ENCODE data around the gene IDH3B. TPM values are rescaled to one million over a fixed set of nuclear protein-coding genes. Genes with fewer than 3 reads are reported as not detected.
A peak's percentile ranks its signal among the peaks of the same experiment; 100 is the strongest.

IDH3B gene
- total and polyA plus RNA-seq, 2 of the 13 experiments (the other 11 are each of a cell fraction or from before 2014, with no cell fraction given), result 215 to 254 TPM

DNA sequence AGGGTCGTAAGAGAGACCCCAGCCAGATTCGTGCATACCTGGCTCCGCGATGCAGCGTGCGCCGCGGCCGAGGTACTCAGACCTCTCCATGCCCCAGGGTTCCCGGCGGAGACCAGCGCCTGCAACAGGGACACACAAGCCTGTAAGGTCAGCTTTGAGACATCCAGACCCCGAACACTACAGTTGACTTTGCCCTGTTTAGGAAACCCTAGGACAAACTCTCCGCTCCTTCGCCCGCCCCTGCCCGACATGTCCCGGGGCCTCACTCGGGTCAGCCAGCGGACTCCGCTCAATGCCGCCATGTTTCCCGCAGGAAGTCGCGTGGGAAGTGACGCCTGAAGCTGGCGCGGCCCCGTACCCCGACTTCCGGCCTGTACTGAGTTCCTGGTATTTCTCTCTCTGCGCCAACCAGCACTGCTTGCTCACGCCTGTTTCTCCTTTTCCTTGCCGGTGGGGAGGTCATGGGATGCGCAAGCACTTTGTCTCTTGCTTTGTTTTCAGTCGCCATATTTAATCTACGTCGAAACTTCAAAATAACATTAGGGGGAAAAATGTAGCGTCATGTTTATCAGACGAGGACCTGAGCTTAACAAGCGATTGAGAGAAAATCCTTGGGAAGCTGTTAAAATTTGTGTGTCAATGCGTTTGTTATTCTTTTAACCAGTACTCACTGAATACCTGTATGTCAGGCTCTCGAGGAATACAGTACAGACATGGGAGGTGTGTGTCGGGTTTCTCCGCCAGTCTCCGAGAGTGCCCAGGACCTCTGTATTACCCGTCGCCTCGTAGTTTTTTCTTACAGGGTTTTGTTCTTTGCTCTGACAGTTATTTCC lies at the start of gene IDH3B (continued):
- TF ChIP-seq ZNF747 (CRISPR knock-in tag; IDR thresholded peaks at IDR 0.05; ENCODE audit: borderline replicate concordance) (peak; percentile 82), CBX1 (IDR thresholded peaks at IDR 0.05; ENCODE audit: low read depth) (peak; percentile 96), ZBTB7A (CRISPR knock-in tag; IDR thresholded peaks at IDR 0.05) (peak; percentile 42; the same call in 1 of the 2 replicates), ZNF775 (CRISPR knock-in tag; IDR thresholded peaks at IDR 0.05; ENCODE audit: borderline replicate concordance) (no peak), ZNF501 (CRISPR knock-in tag; IDR thresholded peaks at IDR 0.05) (peak; percentile 98), AGO1 (IDR thresholded peaks at IDR 0.05; ENCODE audit: low read depth, low read length, poor library complexity, severe bottlenecking) (peak; percentile 39), ETV5 (CRISPR knock-in tag; IDR thresholded peaks at IDR 0.05; ENCODE audit: borderline replicate concordance) (peak; percentile 99), ZNF44 (CRISPR knock-in tag; IDR thresholded peaks at IDR 0.05) (peak; percentile 96; the same call in 1 of the 2 replicates), TCF7 (IDR thresholded peaks at IDR 0.05; ENCODE audit: low read depth) (peak; percentile 25; the same call in 1 of the 2 replicates), ARHGAP35 (CRISPR knock-in tag; IDR thresholded peaks at IDR 0.05; ENCODE audit: borderline replicate concordance) (no peak; the same call in none of the 2 replicates), ZFP90 (CRISPR knock-in tag; IDR thresholded peaks at IDR 0.05; ENCODE audit: borderline replicate concordance) (peak; percentile 85), HDAC1 (CRISPR knock-in tag; IDR thresholded peaks at IDR 0.05) (peak; percentile 100), MLLT10 (CRISPR knock-in tag; IDR thresholded peaks at IDR 0.05) (no peak), ZNF772 (CRISPR knock-in tag; IDR thresholded peaks at IDR 0.05) (peak; percentile 69; the same call in 1 of the 2 replicates), ZNF598 (CRISPR knock-in tag; IDR thresholded peaks at IDR 0.05; ENCODE audit: borderline replicate concordance) (peak; percentile 95; the same call in 1 of the 2 replicates), CC2D1A (CRISPR knock-in tag; IDR thresholded peaks at IDR 0.05) (no peak; the same call in none of the 2 replicates), ZNF383 (CRISPR knock-in tag; IDR thresholded peaks at IDR 0.05; ENCODE audit: borderline replicate concordance) (no peak)
- TF ChIP-seq, protein P1, sequence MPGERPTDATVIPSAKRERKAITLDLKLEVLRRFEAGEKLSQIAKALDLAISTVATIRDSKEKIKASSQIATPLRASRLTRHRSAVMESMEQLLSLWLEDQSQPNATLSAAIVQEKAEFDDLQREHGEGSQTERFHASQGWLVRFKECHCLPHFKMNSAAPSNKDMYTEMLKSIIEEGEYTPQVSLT (CRISPR knock-in tag; IDR thresholded peaks at IDR 0.05; ENCODE audit: borderline replicate concordance, low read depth), result no peak
- TF ChIP-seq, protein P2, sequence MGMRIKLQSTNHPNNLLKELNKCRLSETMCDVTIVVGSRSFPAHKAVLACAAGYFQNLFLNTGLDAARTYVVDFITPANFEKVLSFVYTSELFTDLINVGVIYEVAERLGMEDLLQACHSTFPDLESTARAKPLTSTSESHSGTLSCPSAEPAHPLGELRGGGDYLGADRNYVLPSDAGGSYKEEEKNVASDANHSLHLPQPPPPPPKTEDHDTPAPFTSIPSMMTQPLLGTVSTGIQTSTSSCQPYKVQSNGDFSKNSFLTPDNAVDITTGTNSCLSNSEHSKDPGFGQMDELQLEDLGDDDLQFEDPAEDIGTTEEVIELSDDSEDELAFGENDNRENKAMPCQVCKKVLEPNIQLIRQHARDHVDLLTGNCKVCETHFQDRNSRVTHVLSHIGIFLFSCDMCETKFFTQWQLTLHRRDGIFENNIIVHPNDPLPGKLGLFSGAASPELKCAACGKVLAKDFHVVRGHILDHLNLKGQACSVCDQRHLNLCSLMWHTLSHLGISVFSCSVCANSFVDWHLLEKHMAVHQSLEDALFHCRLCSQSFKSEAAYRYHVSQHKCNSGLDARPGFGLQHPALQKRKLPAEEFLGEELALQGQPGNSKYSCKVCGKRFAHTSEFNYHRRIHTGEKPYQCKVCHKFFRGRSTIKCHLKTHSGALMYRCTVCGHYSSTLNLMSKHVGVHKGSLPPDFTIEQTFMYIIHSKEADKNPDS (CRISPR knock-in tag; IDR thresholded peaks at IDR 0.05), result no peak
- TF ChIP-seq, protein P3, sequence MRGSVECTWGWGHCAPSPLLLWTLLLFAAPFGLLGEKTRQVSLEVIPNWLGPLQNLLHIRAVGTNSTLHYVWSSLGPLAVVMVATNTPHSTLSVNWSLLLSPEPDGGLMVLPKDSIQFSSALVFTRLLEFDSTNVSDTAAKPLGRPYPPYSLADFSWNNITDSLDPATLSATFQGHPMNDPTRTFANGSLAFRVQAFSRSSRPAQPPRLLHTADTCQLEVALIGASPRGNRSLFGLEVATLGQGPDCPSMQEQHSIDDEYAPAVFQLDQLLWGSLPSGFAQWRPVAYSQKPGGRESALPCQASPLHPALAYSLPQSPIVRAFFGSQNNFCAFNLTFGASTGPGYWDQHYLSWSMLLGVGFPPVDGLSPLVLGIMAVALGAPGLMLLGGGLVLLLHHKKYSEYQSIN (CRISPR knock-in tag; IDR thresholded peaks at IDR 0.05; ENCODE audit: borderline replicate concordance), result no peak
- TF ChIP-seq, protein P4, sequence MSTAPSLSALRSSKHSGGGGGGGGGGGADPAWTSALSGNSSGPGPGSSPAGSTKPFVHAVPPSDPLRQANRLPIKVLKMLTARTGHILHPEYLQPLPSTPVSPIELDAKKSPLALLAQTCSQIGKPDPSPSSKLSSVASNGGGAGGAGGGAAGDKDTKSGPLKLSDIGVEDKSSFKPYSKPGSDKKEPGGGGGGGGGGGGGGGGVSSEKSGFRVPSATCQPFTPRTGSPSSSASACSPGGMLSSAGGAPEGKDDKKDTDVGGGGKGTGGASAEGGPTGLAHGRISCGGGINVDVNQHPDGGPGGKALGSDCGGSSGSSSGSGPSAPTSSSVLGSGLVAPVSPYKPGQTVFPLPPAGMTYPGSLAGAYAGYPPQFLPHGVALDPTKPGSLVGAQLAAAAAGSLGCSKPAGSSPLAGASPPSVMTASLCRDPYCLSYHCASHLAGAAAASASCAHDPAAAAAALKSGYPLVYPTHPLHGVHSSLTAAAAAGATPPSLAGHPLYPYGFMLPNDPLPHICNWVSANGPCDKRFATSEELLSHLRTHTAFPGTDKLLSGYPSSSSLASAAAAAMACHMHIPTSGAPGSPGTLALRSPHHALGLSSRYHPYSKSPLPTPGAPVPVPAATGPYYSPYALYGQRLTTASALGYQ (CRISPR knock-in tag; IDR thresholded peaks at IDR 0.05), result peak; percentile 69
- TF ChIP-seq, protein P5, sequence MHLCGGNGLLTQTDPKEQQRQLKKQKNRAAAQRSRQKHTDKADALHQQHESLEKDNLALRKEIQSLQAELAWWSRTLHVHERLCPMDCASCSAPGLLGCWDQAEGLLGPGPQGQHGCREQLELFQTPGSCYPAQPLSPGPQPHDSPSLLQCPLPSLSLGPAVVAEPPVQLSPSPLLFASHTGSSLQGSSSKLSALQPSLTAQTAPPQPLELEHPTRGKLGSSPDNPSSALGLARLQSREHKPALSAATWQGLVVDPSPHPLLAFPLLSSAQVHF (CRISPR knock-in tag; IDR thresholded peaks at IDR 0.05), result peak; percentile 69; the same call in 1 of the 2 replicates

Measured in HepG2 (cell line).